Panc1 (cell line): ENCODE measurements around the gene APOL4.

ENCODE experiments used
- CTCF ChIP-seq: fragments of 450-650 bp; IDR thresholded peaks from 2 replicates; pipeline ENCODE4 v1.5.1; 2017; ENCODE audit warnings: mild to moderate bottlenecking
- POLR2AphosphoS5 ChIP-seq: IDR thresholded peaks from 2 replicates; pipeline ENCODE4 v1.6.1; 2012; ENCODE audit warnings: mild to moderate bottlenecking, low read depth, low read length, moderate library complexity
- REST ChIP-seq, 2 experiments: IDR thresholded peaks; 2 replicates each; pipeline ENCODE4 v1.6.1; 2011 to 2012; ENCODE audit warnings: low read depth in 2 of 2, control low read depth in 1 of 2, low read length in 1 of 2, mild to moderate bottlenecking in 1 of 2, moderate library complexity in 1 of 2; ENCODE audit not compliant: insufficient read depth in 1 of 2
- SIN3A ChIP-seq: IDR thresholded peaks from 2 replicates; pipeline ENCODE4 v1.6.1; 2012; ENCODE audit warnings: low read depth, mild to moderate bottlenecking, low read length, moderate library complexity, borderline replicate concordance; ENCODE audit not compliant: insufficient read depth
- TCF7L2 ChIP-seq: IDR thresholded peaks from 2 replicates; pipeline ENCODE4 v1.6.1; 2011; ENCODE audit warnings: mild to moderate bottlenecking, low read depth, low read length, inconsistent platforms

GRCh38 chr22:36221799-36222751 lies 20.5 kb upstream of the APOL4 start:
- peak; percentile 85 for TF ChIP-seq CTCF
- TF ChIP-seq TCF7L2, result no peak
- TF ChIP-seq POLR2AphosphoS5, result no peak
- no peak for TF ChIP-seq REST (IDR thresholded peaks at IDR 0.05; ENCODE audit: insufficient read depth in 1 of 2, low read depth in 2 of 2, low read length in 1 of 2)
- no peak for TF ChIP-seq SIN3A
